Gastrocnemius medialis (tissue), 4 donors: ENCODE results near the gene COBLL1. TPM values are rescaled to one million over a fixed set of nuclear protein-coding genes. Genes with fewer than 3 reads are reported as not detected.
"Not testable (repeated sequence)": the region's sequence is repeated elsewhere in the genome, so short reads cannot be mapped to it uniquely, and the experiment has no call there.

Experiments used
- ATAC-seq, 2 donors: fragments of 150-250 bp; one replicate each; pipeline ENCODE4 v1.9.1; 2016
- DNase-seq, 2 donors: peaks; one replicate each; pipeline ENCODE4 v3.0.0-alpha.2; 2019
- H3K27ac ChIP-seq, 4 donors: fragments of 200-600 bp; sonication (generic); 1 replicate in 1 of 4; 2 replicates in 3 of 4; pipeline ENCODE4 v1.5.1; 2016 to 2018; ENCODE audit warnings: mild to moderate bottlenecking in 2 of 4, moderate library complexity in 1 of 4
- H3K27me3 ChIP-seq, 3 donors: fragments of 200-600 bp; sonication (generic) in 2 of 3; 1 replicate in 1 of 3; 2 replicates in 2 of 3; pipeline versions ENCODE4 v1.5.1 to v1.6.0; 2016 to 2019; ENCODE audit warnings: mild to moderate bottlenecking in 1 of 3, moderate library complexity in 1 of 3
- H3K36me3 ChIP-seq, 2 donors: fragments of 200-600 bp; sonication (generic) in 1 of 2; one replicate each; pipeline ENCODE4 v1.5.1; 2017 to 2018
- H3K4me1 ChIP-seq, 2 donors: fragments of 200-600 bp; sonication (generic) in 1 of 2; one replicate each; pipeline ENCODE4 v1.5.1; 2016 to 2017; ENCODE audit warnings: mild to moderate bottlenecking in 2 of 2
- H3K4me3 ChIP-seq, 4 donors: fragments of 200-600 bp; sonication (generic) in 3 of 4; 1 replicate in 1 of 4; 2 replicates in 3 of 4; pipeline ENCODE4 v1.5.1; 2016 to 2019; ENCODE audit warnings: mild to moderate bottlenecking in 2 of 4
- H3K9me3 ChIP-seq, 3 donors: fragments of 200-600 bp; sonication (generic) in 2 of 3; 1 replicate in 1 of 3; 2 replicates in 2 of 3; pipeline ENCODE4 v1.5.1; 2016 to 2019
- CTCF ChIP-seq, 5 experiments: fragments of 450-650 bp in 3 of 5; fragments of 200-600 bp in 2 of 5; sonication (generic) in 2 of 5; IDR thresholded peaks in 4 of 5; conservative IDR thresholded peaks in 1 of 5; 1 replicate in 4 of 5; 2 replicates in 1 of 5; pipeline ENCODE4 v1.5.1; 2016 to 2019; ENCODE audit warnings: antibody characterized with exemption in 5 of 5, mild to moderate bottlenecking in 3 of 5, moderate library complexity in 3 of 5
- POLR2A ChIP-seq, 2 donors: fragments of 450-650 bp; IDR thresholded peaks; one replicate each; pipeline ENCODE4 v1.6.1; 2017; ENCODE audit warnings: antibody characterized with exemption in 2 of 2, mild to moderate bottlenecking in 2 of 2, moderate library complexity in 2 of 2
- in situ Hi-C, 4 donors: fragments of 200-750 bp; cut with MboI; loops; one replicate each; pipeline versions ENCODE4 v1.15.0 to v1.8.0; 2017; ENCODE audit warnings: low sequenced_read_pairs in 4 of 4
- intact Hi-C: fragments of 100-400 bp; cut with DNase I; formaldehyde crosslinking; loops from one replicate; pipeline ENCODE4 v1.15.1; 2023; ENCODE audit warnings: low total_unique reads
- total RNA-seq, 4 donors: library from RNA; depleted of rRNA; stranded (reverse); fragments of >200 nt; gene quantifications; one replicate each; pipeline versions ENCODE4 v1.1.0 to v1.2.3, GENCODE V29; 2016

COBLL1 gene
- total RNA-seq, 4 donors from 2014 or later = 1.9 to 9.6 (median 4.0) TPM

- DNase-seq (no peak), ATAC-seq (no peak)
- intact Hi-C loops (no loop called here), in situ Hi-C loops (no loop called here)
- no peaks in the 10 kb centered on the region for H3K4me1 ChIP-seq
- no peak for TF ChIP-seq CTCF (IDR thresholded peaks at IDR 0.05 in 4 of 5, conservative IDR thresholded peaks at IDR 0.05 in 1 of 5)
- TF ChIP-seq POLR2A (IDR thresholded peaks at IDR 0.05) = no peak
- H3K27ac ChIP-seq = no peak overlapping the region
- H3K27me3 ChIP-seq = no peaks in the 10 kb centered on the region
- H3K36me3 ChIP-seq = no peaks in the 10 kb centered on the region
- no peaks in the 10 kb centered on the region for H3K9me3 ChIP-seq
- no peak overlapping the region for H3K4me3 ChIP-seq
Measured at GRCh38 chr2:164869420-164869772, 27.8 kb upstream of the COBLL1 start.

- in situ Hi-C loops (no loop called here), intact Hi-C loops (no loop called here)
- Histone ChIP-seq H3K9me3 (no peaks in the 10 kb centered on the region), H3K36me3 (no peaks in the 10 kb centered on the region), H3K27ac (no peak overlapping the region), H3K27me3 (no peaks in the 10 kb centered on the region), H3K4me1 (no peaks in the 10 kb centered on the region), H3K4me3 (no peak overlapping the region)
- DNase-seq (no peak), ATAC-seq (no peak)
- no peak for TF ChIP-seq CTCF (IDR thresholded peaks at IDR 0.05 in 4 of 5, conservative IDR thresholded peaks at IDR 0.05 in 1 of 5)
- TF ChIP-seq POLR2A (IDR thresholded peaks at IDR 0.05) = no peak
Measured at GRCh38 chr2:164868563-164869419, 27.2 kb upstream of the COBLL1 start.

GRCh38 chr2:164867779-164868397 lies 26.3 kb upstream of the COBLL1 start:
- ATAC-seq (no peak), DNase-seq (no peak)
- no peak for TF ChIP-seq CTCF (IDR thresholded peaks at IDR 0.05 in 4 of 5, conservative IDR thresholded peaks at IDR 0.05 in 1 of 5)
- TF ChIP-seq POLR2A (IDR thresholded peaks at IDR 0.05) = no peak
- Histone ChIP-seq H3K9me3 (no peaks in the 10 kb centered on the region), H3K27ac (no peak overlapping the region), H3K4me3 (no peak overlapping the region), H3K4me1 (no peaks in the 10 kb centered on the region), H3K27me3 (no peaks in the 10 kb centered on the region), H3K36me3 (no peaks in the 10 kb centered on the region)
- in situ Hi-C loops (no loop called here), intact Hi-C loops (no loop called here)

GRCh38 chr2:164866381-164866780 lies 24.8 kb upstream of the COBLL1 start:
- intact Hi-C loops, H3K9me3 ChIP-seq, H3K4me1 ChIP-seq, H3K27me3 ChIP-seq, H3K4me3 ChIP-seq, H3K36me3 ChIP-seq, H3K27ac ChIP-seq, in situ Hi-C loops, DNase-seq, ATAC-seq: not testable (repeated sequence)

- H3K4me1 ChIP-seq = no peaks in the 10 kb centered on the region
- intact Hi-C loops (no loop called here), in situ Hi-C loops (no loop called here)
- H3K27me3 ChIP-seq = no peaks in the 10 kb centered on the region
- no peak overlapping the region for H3K4me3 ChIP-seq
- DNase-seq (no peak), ATAC-seq (no peak)
- no peaks in the 10 kb centered on the region for H3K36me3 ChIP-seq
- TF ChIP-seq POLR2A (IDR thresholded peaks at IDR 0.05) = no peak
- no peak for TF ChIP-seq CTCF (IDR thresholded peaks at IDR 0.05 in 4 of 5, conservative IDR thresholded peaks at IDR 0.05 in 1 of 5)
- no peak overlapping the region for H3K27ac ChIP-seq
- H3K9me3 ChIP-seq = no peaks in the 10 kb centered on the region
Measured at GRCh38 chr2:164860694-164861042, 19.0 kb upstream of the COBLL1 start.

GRCh38 chr2:164859906-164860693 lies 18.5 kb upstream of the COBLL1 start:
- H3K27me3 ChIP-seq, H3K4me1 ChIP-seq, intact Hi-C loops, H3K36me3 ChIP-seq, ATAC-seq, H3K4me3 ChIP-seq, DNase-seq, in situ Hi-C loops, H3K9me3 ChIP-seq, H3K27ac ChIP-seq: not testable (repeated sequence)
